Activated CD4-positive, alpha-beta T cell treated with anti-CD3 and anti-CD28 coated beads, Interleukin-2, amount 10 ng/mL, durations not matched to agents 7 days and 5 days (primary cell): ENCODE results near the gene SRGAP1. TPM values are rescaled to one million over a fixed set of nuclear protein-coding genes. Genes with fewer than 3 reads are reported as not detected.

Experiments used
- CTCF ChIA-PET: fragments of 350-600 bp; sonication (Branson Sonifier 250); formaldehyde crosslinking; loops from one replicate; lab custom pipeline; 2021; ENCODE audit warnings: antibody characterized with exemption; lab: Charles Lee
- POLR2A ChIA-PET: fragments of 350-600 bp; sonication (Branson Sonifier 250); formaldehyde crosslinking; loops from one replicate; lab custom pipeline; 2021; ENCODE audit warnings: antibody characterized with exemption; lab: Charles Lee
- DNase-seq: peaks from one replicate; pipeline ENCODE4 v3.0.0-alpha.2; 2020
- H3K27ac Mint-ChIP-seq: one replicate; pipeline ENCODE4 v1.8.0; 2021; ENCODE audit warnings: mild to moderate bottlenecking, moderate library complexity, mixed read lengths
- H3K27me3 Mint-ChIP-seq: one replicate; pipeline ENCODE4 v1.8.0; 2021; ENCODE audit warnings: mixed read lengths
- H3K36me3 Mint-ChIP-seq: one replicate; pipeline ENCODE4 v1.8.0; 2021; ENCODE audit warnings: low read depth, mixed read lengths
- H3K4me1 Mint-ChIP-seq: one replicate; pipeline ENCODE4 v1.8.0; 2021; ENCODE audit warnings: mixed read lengths
- H3K4me3 Mint-ChIP-seq: one replicate; pipeline ENCODE4 v1.8.0; 2021; ENCODE audit warnings: mild to moderate bottlenecking, moderate library complexity, mixed read lengths
- H3K9me3 Mint-ChIP-seq: one replicate; pipeline ENCODE4 v1.8.0; 2021; ENCODE audit warnings: mixed read lengths
- total RNA-seq, 2 experiments: library from RNA; stranded (reverse); gene quantifications; one replicate each; pipeline ENCODE4 v1.2.3, GENCODE V29; 2021

The SRGAP1 gene
- total RNA-seq, 2 experiments from 2014 or later, result not detected

- no peak for DNase-seq
- Mint-ChIP-seq H3K4me3 (no peak overlapping the region), H3K4me1 (no peaks in the 10 kb centered on the region), H3K27ac (no peak overlapping the region), H3K27me3 (no peaks in the 10 kb centered on the region), H3K36me3 (no peaks in the 10 kb centered on the region), H3K9me3 (no peaks in the 10 kb centered on the region)
- CTCF ChIA-PET, result no interaction called here
- POLR2A ChIA-PET, result no interaction called here
Measured at GRCh38 chr12:64173456-64173855, 329.0 kb downstream of the SRGAP1 start.

- Mint-ChIP-seq H3K36me3 (no peaks in the 10 kb centered on the region), H3K9me3 (no peaks in the 10 kb centered on the region), H3K27ac (no peak overlapping the region), H3K4me3 (no peak overlapping the region), H3K4me1 (no peaks in the 10 kb centered on the region), H3K27me3 (no peaks in the 10 kb centered on the region)
- DNase-seq, result no peak
- ChIA-PET POLR2A (no interaction called here), CTCF (interaction anchor here (1.1 kb wide), 1 partner anchor 15 kb away, joined by 3 read pairs; no protein-coding TSS in a partner anchor)
Measured at GRCh38 chr12:64175254-64175945, 330.9 kb downstream of the SRGAP1 start.

GRCh38 chr12:64177001-64177400, 332.5 kb downstream of the SRGAP1 start:
- Mint-ChIP-seq H3K27me3 (no peaks in the 10 kb centered on the region), H3K4me3 (no peak overlapping the region), H3K27ac (no peak overlapping the region), H3K36me3 (no peaks in the 10 kb centered on the region), H3K9me3 (no peaks in the 10 kb centered on the region), H3K4me1 (no peaks in the 10 kb centered on the region)
- DNase-seq, result no peak
- CTCF ChIA-PET, result no interaction called here
- POLR2A ChIA-PET, result no interaction called here

GRCh38 chr12:64178122-64178521, 333.6 kb downstream of the SRGAP1 start:
- DNase-seq, result no peak
- Mint-ChIP-seq H3K36me3 (no peaks in the 10 kb centered on the region), H3K4me1 (no peaks in the 10 kb centered on the region), H3K27ac (no peak overlapping the region), H3K4me3 (no peak overlapping the region), H3K9me3 (no peaks in the 10 kb centered on the region), H3K27me3 (no peaks in the 10 kb centered on the region)
- CTCF ChIA-PET, result no interaction called here
- POLR2A ChIA-PET, result no interaction called here

- POLR2A ChIA-PET, result no interaction called here
- H3K4me1 Mint-ChIP-seq, result no peaks in the 10 kb centered on the region
Measured at GRCh38 chr12:64180951-64181350, 336.5 kb downstream of the SRGAP1 start.

GRCh38 chr12:64181430-64182291, 337.2 kb downstream of the SRGAP1 start:
- DNase-seq, result no peak
- ChIA-PET CTCF (interaction anchor here (0.6 kb wide), 1 partner anchor 58 kb away, joined by 3 read pairs; no protein-coding TSS in a partner anchor), POLR2A (no interaction called here)
- Mint-ChIP-seq H3K4me1 (no peaks in the 10 kb centered on the region), H3K27ac (no peak overlapping the region), H3K9me3 (no peaks in the 10 kb centered on the region), H3K36me3 (no peaks in the 10 kb centered on the region), H3K27me3 (no peaks in the 10 kb centered on the region), H3K4me3 (no peak overlapping the region)

More at GRCh38 chr12:64180951-64181350, 336.5 kb downstream of the SRGAP1 start:
- H3K27me3 Mint-ChIP-seq, result no peaks in the 10 kb centered on the region
- no peak overlapping the region for H3K4me3 Mint-ChIP-seq
- H3K36me3 Mint-ChIP-seq, result no peaks in the 10 kb centered on the region
- H3K27ac Mint-ChIP-seq, result no peak overlapping the region
- no peak for DNase-seq
- no peaks in the 10 kb centered on the region for H3K9me3 Mint-ChIP-seq
- CTCF ChIA-PET, result no interaction called here

GRCh38 chr12:64184216-64184615, 339.7 kb downstream of the SRGAP1 start:
- no peak overlapping the region for H3K27ac Mint-ChIP-seq
- H3K9me3 Mint-ChIP-seq, result no peaks in the 10 kb centered on the region
- POLR2A ChIA-PET, result no interaction called here

GRCh38 chr12:64186789-64187188, 342.3 kb downstream of the SRGAP1 start:
- Mint-ChIP-seq H3K4me3 (no peak overlapping the region), H3K27ac (no peak overlapping the region)
- CTCF ChIA-PET, result no interaction called here

More at GRCh38 chr12:64184216-64184615, 339.7 kb downstream of the SRGAP1 start:
- no peak overlapping the region for H3K4me3 Mint-ChIP-seq
- no peaks in the 10 kb centered on the region for H3K4me1 Mint-ChIP-seq
- no peaks in the 10 kb centered on the region for H3K27me3 Mint-ChIP-seq
- H3K36me3 Mint-ChIP-seq, result no peaks in the 10 kb centered on the region
- no peak for DNase-seq
- CTCF ChIA-PET, result no interaction called here

GRCh38 chr12:64187370-64187769, 342.9 kb downstream of the SRGAP1 start:
- Mint-ChIP-seq H3K27me3 (no peaks in the 10 kb centered on the region), H3K9me3 (no peaks in the 10 kb centered on the region), H3K4me1 (no peaks in the 10 kb centered on the region), H3K27ac (no peak overlapping the region), H3K4me3 (no peak overlapping the region), H3K36me3 (peaks cover 2% of the 10 kb centered on the region)
- POLR2A ChIA-PET, result no interaction called here
- CTCF ChIA-PET, result no interaction called here
- no peak for DNase-seq

More at GRCh38 chr12:64186789-64187188, 342.3 kb downstream of the SRGAP1 start:
- Mint-ChIP-seq H3K9me3 (no peaks in the 10 kb centered on the region), H3K36me3 (no peaks in the 10 kb centered on the region), H3K27me3 (no peaks in the 10 kb centered on the region), H3K4me1 (no peaks in the 10 kb centered on the region)
- POLR2A ChIA-PET, result no interaction called here
- no peak for DNase-seq

- Mint-ChIP-seq H3K4me1 (peaks cover 3% of the 10 kb centered on the region), H3K27me3 (no peaks in the 10 kb centered on the region), H3K9me3 (no peaks in the 10 kb centered on the region), H3K36me3 (peaks cover 5% of the 10 kb centered on the region), H3K4me3 (no peak overlapping the region), H3K27ac (no peak overlapping the region)
- DNase-seq, result no peak
- POLR2A ChIA-PET, result no interaction called here
- CTCF ChIA-PET, result no interaction called here
Measured at GRCh38 chr12:64187794-64188193, 343.3 kb downstream of the SRGAP1 start.

- peaks cover 13% of the 10 kb centered on the region for H3K4me1 Mint-ChIP-seq
- CTCF ChIA-PET, result no interaction called here
- POLR2A ChIA-PET, result no interaction called here
- H3K27ac Mint-ChIP-seq, result no peak overlapping the region
- DNase-seq, result no peak
- no peaks in the 10 kb centered on the region for H3K9me3 Mint-ChIP-seq
- H3K27me3 Mint-ChIP-seq, result no peaks in the 10 kb centered on the region
- H3K4me3 Mint-ChIP-seq, result no peak overlapping the region
- peaks cover 20% of the 10 kb centered on the region for H3K36me3 Mint-ChIP-seq
Measured at GRCh38 chr12:64189530-64189929, 345.0 kb downstream of the SRGAP1 start.

- Mint-ChIP-seq H3K36me3 (peaks cover 24% of the 10 kb centered on the region), H3K4me3 (no peak overlapping the region), H3K27ac (no peak overlapping the region), H3K4me1 (peaks cover 13% of the 10 kb centered on the region), H3K27me3 (no peaks in the 10 kb centered on the region), H3K9me3 (no peaks in the 10 kb centered on the region)
- POLR2A ChIA-PET, result no interaction called here
- CTCF ChIA-PET, result no interaction called here
- DNase-seq, result no peak
Measured at GRCh38 chr12:64190140-64190539, 345.6 kb downstream of the SRGAP1 start.
